ENCODE results near the gene FHIT.

FHIT gene

GRCh38 chr3:60013241-60013640 is 1238.0 kb downstream of the FHIT start:
- Histone ChIP-seq H3K56ac (ENCODE audit: low read length) (no peak overlapping the region), H3K9ac (ENCODE audit: low read length) (no peak overlapping the region), H2BK5ac (ENCODE audit: low read length) (no peak overlapping the region), H3K18ac (ENCODE audit: low read length) (no peak overlapping the region), H3K79me2 (ENCODE audit: control insufficient read depth, insufficient read depth, low read length) (no peaks in the 10 kb centered on the region), H3K27me3 (ENCODE audit: insufficient read depth, low read length, poor library complexity) (no peaks in the 10 kb centered on the region), H4K5ac (ENCODE audit: low read length) (no peak overlapping the region), H3K36me3 (ENCODE audit: control insufficient read depth, insufficient read depth, low read length) (no peaks in the 10 kb centered on the region), H2BK120ac (ENCODE audit: low read depth, low read length) (no peak overlapping the region), H3K23ac (ENCODE audit: low read length) (no peak overlapping the region), H3K79me1 (ENCODE audit: low read length) (no peaks in the 10 kb centered on the region), H2BK15ac (replicated peaks; ENCODE audit: low read depth) (no peak overlapping the region), H3K4ac (ENCODE audit: low read depth, low read length) (no peak overlapping the region), H2AK5ac (ENCODE audit: low read length) (no peak overlapping the region), H3K4me2 (ENCODE audit: low read length) (no peak overlapping the region), H4K8ac (ENCODE audit: low read depth, low read length) (no peak overlapping the region), H3K4me1 (ENCODE audit: control insufficient read depth, low read depth, low read length) (no peaks in the 10 kb centered on the region), H3K27ac (ENCODE audit: low read depth, low read length) (no peak overlapping the region), H3K4me3 (ENCODE audit: low read length) (no peak overlapping the region)
- no CpG with 5 or more reads among the region's 1 CpG for WGBS (ENCODE audit: extremely low coverage, insufficient coverage, low lambda C conversion rate)
- DNase-seq = peak; percentile 53

DNA sequence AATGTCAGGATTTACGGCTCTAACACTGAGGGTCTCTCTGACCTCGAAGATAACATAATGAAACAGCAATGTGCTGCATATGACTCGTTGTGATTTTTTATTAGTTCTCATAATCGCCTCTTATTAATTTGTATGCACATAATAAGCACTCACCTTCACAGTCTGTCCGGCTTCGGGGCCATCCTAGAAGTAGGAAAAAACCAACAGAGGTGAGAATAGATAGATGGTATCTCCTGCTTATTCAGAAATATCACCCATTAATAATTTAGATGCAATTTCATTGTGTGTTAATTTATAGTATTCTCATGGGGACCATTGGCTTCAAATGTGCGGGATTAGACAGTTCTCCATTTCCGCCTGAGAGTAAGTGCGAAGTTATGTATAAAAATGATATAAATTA is 1240.0 kb downstream of the FHIT start:
- no CpG with 5 or more reads among the region's 9 CpGs for WGBS (ENCODE audit: extremely low coverage, insufficient coverage, low lambda C conversion rate)
- H3K36me3 ChIP-seq (ENCODE audit: control insufficient read depth, insufficient read depth, low read length) = no peaks in the 10 kb centered on the region
- H3K56ac ChIP-seq (ENCODE audit: low read length) = no peak overlapping the region
- no peak overlapping the region for H2BK120ac ChIP-seq (ENCODE audit: low read depth, low read length)
- no peak overlapping the region for H3K9ac ChIP-seq (ENCODE audit: low read length)
- no peak overlapping the region for H2BK15ac ChIP-seq (replicated peaks; ENCODE audit: low read depth)
- no peak overlapping the region for H3K4me2 ChIP-seq (ENCODE audit: low read length)
- no peaks in the 10 kb centered on the region for H3K79me1 ChIP-seq (ENCODE audit: low read length)
- H2AK5ac ChIP-seq (ENCODE audit: low read length) = no peak overlapping the region
- no peaks in the 10 kb centered on the region for H3K27me3 ChIP-seq (ENCODE audit: insufficient read depth, low read length, poor library complexity)
- H2BK5ac ChIP-seq (ENCODE audit: low read length) = no peak overlapping the region
- H3K4me1 ChIP-seq (ENCODE audit: control insufficient read depth, low read depth, low read length) = no peaks in the 10 kb centered on the region
- H3K23ac ChIP-seq (ENCODE audit: low read length) = no peak overlapping the region
- H3K79me2 ChIP-seq (ENCODE audit: control insufficient read depth, insufficient read depth, low read length) = no peaks in the 10 kb centered on the region
- no peak overlapping the region for H4K8ac ChIP-seq (ENCODE audit: low read depth, low read length)
- no peak for DNase-seq
- no peak overlapping the region for H4K5ac ChIP-seq (ENCODE audit: low read length)
- no peak overlapping the region for H3K4ac ChIP-seq (ENCODE audit: low read depth, low read length)
- H3K18ac ChIP-seq (ENCODE audit: low read length) = no peak overlapping the region
- no peak overlapping the region for H3K4me3 ChIP-seq (ENCODE audit: low read length)
- no peak overlapping the region for H3K27ac ChIP-seq (ENCODE audit: low read depth, low read length)

GRCh38 chr3:60010781-60011180 is 1240.5 kb downstream of the FHIT start:
- no peak overlapping the region for H3K27ac ChIP-seq (ENCODE audit: low read depth, low read length)
- no peaks in the 10 kb centered on the region for H3K36me3 ChIP-seq (ENCODE audit: control insufficient read depth, insufficient read depth, low read length)
- no peak overlapping the region for H3K23ac ChIP-seq (ENCODE audit: low read length)
- H2AK5ac ChIP-seq (ENCODE audit: low read length) = no peak overlapping the region
- H2BK15ac ChIP-seq (replicated peaks; ENCODE audit: low read depth) = no peak overlapping the region
- no peak overlapping the region for H3K4me2 ChIP-seq (ENCODE audit: low read length)
- no peak overlapping the region for H3K4me3 ChIP-seq (ENCODE audit: low read length)
- no peak overlapping the region for H2BK5ac ChIP-seq (ENCODE audit: low read length)
- no CpG with 5 or more reads among the region's 4 CpGs for WGBS (ENCODE audit: extremely low coverage, insufficient coverage, low lambda C conversion rate)
- no peak overlapping the region for H3K56ac ChIP-seq (ENCODE audit: low read length)
- H3K4ac ChIP-seq (ENCODE audit: low read depth, low read length) = no peak overlapping the region
- H3K27me3 ChIP-seq (ENCODE audit: insufficient read depth, low read length, poor library complexity) = no peaks in the 10 kb centered on the region
- no peak for DNase-seq
- H3K79me2 ChIP-seq (ENCODE audit: control insufficient read depth, insufficient read depth, low read length) = no peaks in the 10 kb centered on the region
- H3K4me1 ChIP-seq (ENCODE audit: control insufficient read depth, low read depth, low read length) = no peaks in the 10 kb centered on the region
- H3K9ac ChIP-seq (ENCODE audit: low read length) = no peak overlapping the region
- H3K18ac ChIP-seq (ENCODE audit: low read length) = no peak overlapping the region
- H2BK120ac ChIP-seq (ENCODE audit: low read depth, low read length) = no peak overlapping the region
- H4K8ac ChIP-seq (ENCODE audit: low read depth, low read length) = no peak overlapping the region
- H3K79me1 ChIP-seq (ENCODE audit: low read length) = no peaks in the 10 kb centered on the region
- no peak overlapping the region for H4K5ac ChIP-seq (ENCODE audit: low read length)

GRCh38 chr3:60009931-60010478 is 1241.2 kb downstream of the FHIT start:
- Histone ChIP-seq H4K8ac (ENCODE audit: low read depth, low read length) (no peak overlapping the region), H3K9ac (ENCODE audit: low read length) (no peak overlapping the region), H3K18ac (ENCODE audit: low read length) (no peak overlapping the region), H3K79me2 (ENCODE audit: control insufficient read depth, insufficient read depth, low read length) (no peaks in the 10 kb centered on the region), H3K56ac (ENCODE audit: low read length) (no peak overlapping the region), H3K27ac (ENCODE audit: low read depth, low read length) (no peak overlapping the region), H3K4me2 (ENCODE audit: low read length) (no peak overlapping the region), H3K4me1 (ENCODE audit: control insufficient read depth, low read depth, low read length) (no peaks in the 10 kb centered on the region), H2BK120ac (ENCODE audit: low read depth, low read length) (no peak overlapping the region), H3K27me3 (ENCODE audit: insufficient read depth, low read length, poor library complexity) (no peaks in the 10 kb centered on the region), H2BK15ac (replicated peaks; ENCODE audit: low read depth) (no peak overlapping the region), H3K36me3 (ENCODE audit: control insufficient read depth, insufficient read depth, low read length) (no peaks in the 10 kb centered on the region), H4K5ac (ENCODE audit: low read length) (no peak overlapping the region), H3K79me1 (ENCODE audit: low read length) (no peaks in the 10 kb centered on the region), H3K4me3 (ENCODE audit: low read length) (no peak overlapping the region), H2BK5ac (ENCODE audit: low read length) (no peak overlapping the region), H2AK5ac (ENCODE audit: low read length) (no peak overlapping the region), H3K23ac (ENCODE audit: low read length) (no peak overlapping the region), H3K4ac (ENCODE audit: low read depth, low read length) (no peak overlapping the region)
- no CpG with 5 or more reads among the region's 3 CpGs for WGBS (ENCODE audit: extremely low coverage, insufficient coverage, low lambda C conversion rate)
- DNase-seq = no peak

DNA sequence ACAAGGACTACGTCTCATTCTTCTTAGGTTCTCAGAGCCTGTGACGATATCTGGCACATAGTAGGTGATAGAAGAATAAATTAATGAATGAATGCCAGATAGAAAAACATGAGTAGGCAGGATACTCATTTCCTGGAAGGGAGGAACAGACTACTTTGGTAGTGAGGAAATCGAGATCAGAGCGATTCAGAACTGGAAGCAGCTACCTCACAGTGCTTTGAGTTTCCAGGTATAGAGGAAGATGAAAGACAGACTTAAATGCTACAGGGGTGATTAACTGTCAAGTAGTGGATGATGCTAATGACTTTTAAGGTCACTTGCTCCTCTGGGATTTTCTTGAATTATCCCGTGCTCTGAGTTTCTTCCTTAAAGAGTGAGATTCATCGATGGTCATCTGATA is 1249.9 kb downstream of the FHIT start:
- no peak overlapping the region for H2AK5ac ChIP-seq (ENCODE audit: low read length)
- H3K4me3 ChIP-seq (ENCODE audit: low read length) = no peak overlapping the region
- no CpG with 5 or more reads among the region's 6 CpGs for WGBS (ENCODE audit: extremely low coverage, insufficient coverage, low lambda C conversion rate)

More for the DNA sequence above, 1249.9 kb downstream of the FHIT start:
- no peaks in the 10 kb centered on the region for H3K27me3 ChIP-seq (ENCODE audit: insufficient read depth, low read length, poor library complexity)
- no peak overlapping the region for H3K27ac ChIP-seq (ENCODE audit: low read depth, low read length)
- no peak overlapping the region for H2BK5ac ChIP-seq (ENCODE audit: low read length)
- no peak overlapping the region for H4K5ac ChIP-seq (ENCODE audit: low read length)
- no peak overlapping the region for H4K8ac ChIP-seq (ENCODE audit: low read depth, low read length)
- no peak overlapping the region for H3K4me2 ChIP-seq (ENCODE audit: low read length)
- H3K4me1 ChIP-seq (ENCODE audit: control insufficient read depth, low read depth, low read length) = peaks cover 4% of the 10 kb centered on the region
- no peak overlapping the region for H2BK15ac ChIP-seq (replicated peaks; ENCODE audit: low read depth)
- H3K9ac ChIP-seq (ENCODE audit: low read length) = no peak overlapping the region
- H3K23ac ChIP-seq (ENCODE audit: low read length) = no peak overlapping the region
- no peaks in the 10 kb centered on the region for H3K79me1 ChIP-seq (ENCODE audit: low read length)
- no peak overlapping the region for H3K4ac ChIP-seq (ENCODE audit: low read depth, low read length)
- H3K18ac ChIP-seq (ENCODE audit: low read length) = no peak overlapping the region
- H2BK120ac ChIP-seq (ENCODE audit: low read depth, low read length) = no peak overlapping the region
- DNase-seq = no peak
- no peaks in the 10 kb centered on the region for H3K79me2 ChIP-seq (ENCODE audit: control insufficient read depth, insufficient read depth, low read length)
- H3K36me3 ChIP-seq (ENCODE audit: control insufficient read depth, insufficient read depth, low read length) = no peaks in the 10 kb centered on the region
- no peak overlapping the region for H3K56ac ChIP-seq (ENCODE audit: low read length)
